IMR-90 (cell line): ENCODE measurements around the gene CD79A. TPM values are rescaled to one million over a fixed set of nuclear protein-coding genes. Genes with fewer than 3 reads are reported as not detected.

Experiments used
- ATAC-seq: fragments of 200-7000 bp; cut with Tn5 transposase; 2 replicates; pipeline ENCODE4 v1.9.1; 2020; ENCODE audit warnings: low read depth, mild to moderate bottlenecking, moderate library complexity
- BruUV-seq: library from RNA; stranded (reverse); fragments of 400-500 nt; replicated peaks from 2 replicates; lab custom pipeline; 2021; lab: Mats Ljungman, UMichigan
- CTCF ChIA-PET: fragments of 300-600 bp; formaldehyde crosslinking; extraction: SDS; loops from one replicate; lab custom pipeline; 2021; ENCODE audit warnings: antibody characterized with exemption; lab: Yijun Ruan, JAX
- POLR2A ChIA-PET: fragments of 300-600 bp; sonication (Branson Sonifier 250); formaldehyde crosslinking; loops from one replicate; lab custom pipeline; 2022; ENCODE audit warnings: antibody characterized with exemption; ENCODE audit not compliant: unreplicated experiment; lab: Charles Lee
- DNase-seq: peaks from one replicate; pipeline ENCODE4 v3.0.0; 2013
- H2AFZ ChIP-seq: replicated peaks from 2 replicates; pipeline ENCODE3; 2013; ENCODE audit warnings: low read length, mild to moderate bottlenecking; ENCODE audit not compliant: poor library complexity
- H2AK5ac ChIP-seq: 2 replicates; pipeline ENCODE4 v1.6.1; 2013; ENCODE audit warnings: low read depth, low read length, inconsistent platforms
- H2AK9ac ChIP-seq: replicated peaks from 2 replicates; pipeline ENCODE3; 2013; ENCODE audit warnings: mild to moderate bottlenecking, low read depth, low read length, moderate library complexity; ENCODE audit not compliant: poor library complexity
- H2BK120ac ChIP-seq: 2 replicates; pipeline ENCODE4 v1.6.1; 2013; ENCODE audit warnings: low read depth, low read length, inconsistent platforms
- H2BK15ac ChIP-seq: 3 replicates; pipeline ENCODE4 v1.6.1; 2013; ENCODE audit warnings: low read depth, low read length, inconsistent platforms
- H2BK20ac ChIP-seq: 2 replicates; pipeline ENCODE4 v1.6.1; 2013; ENCODE audit warnings: low read depth, mild to moderate bottlenecking, inconsistent platforms, low read length, moderate library complexity
- H2BK5ac ChIP-seq: 2 replicates; pipeline ENCODE4 v1.6.1; 2013; ENCODE audit warnings: mild to moderate bottlenecking, low read depth, low read length, inconsistent platforms; ENCODE audit not compliant: poor library complexity, severe bottlenecking
- H3K14ac ChIP-seq: replicated peaks from 2 replicates; pipeline ENCODE4 v1.6.1; 2013; ENCODE audit warnings: low read depth, low read length, inconsistent platforms
- H3K18ac ChIP-seq: 2 replicates; pipeline ENCODE4 v1.6.1; 2013; ENCODE audit warnings: low read depth, low read length, control low read depth
- H3K23ac ChIP-seq: 2 replicates; pipeline ENCODE4 v1.6.1; 2013; ENCODE audit warnings: low read depth, low read length, inconsistent platforms
- H3K27ac ChIP-seq: 2 replicates; pipeline ENCODE4 v1.5.1; 2013; ENCODE audit warnings: mild to moderate bottlenecking, control low read depth, low read length; ENCODE audit not compliant: insufficient read depth
- H3K27me3 ChIP-seq: 2 replicates; pipeline ENCODE4 v1.6.1; 2013; ENCODE audit warnings: low read length; ENCODE audit not compliant: control insufficient read depth, insufficient read depth
- H3K36me3 ChIP-seq: 2 replicates; pipeline ENCODE4 v1.6.1; 2013; ENCODE audit warnings: low read length, mixed read lengths; ENCODE audit not compliant: control insufficient read depth, insufficient read depth
- H3K4ac ChIP-seq: 2 replicates; pipeline ENCODE4 v1.6.1; 2013; ENCODE audit warnings: low read depth, low read length, inconsistent platforms
- H3K4me1 ChIP-seq: 2 replicates; pipeline ENCODE4 v1.6.1; 2013; ENCODE audit warnings: low read length, mixed read lengths; ENCODE audit not compliant: control insufficient read depth, insufficient read depth
- H3K4me2 ChIP-seq: 2 replicates; pipeline ENCODE4 v1.6.1; 2013; ENCODE audit warnings: low read depth, mild to moderate bottlenecking, control low read depth, low read length, moderate library complexity
- H3K4me3 ChIP-seq: 2 replicates; pipeline ENCODE4 v1.5.1; 2013; ENCODE audit warnings: low read depth, mild to moderate bottlenecking, control low read depth, low read length, moderate library complexity; ENCODE audit not compliant: insufficient read depth
- H3K56ac ChIP-seq: 2 replicates; pipeline ENCODE4 v1.6.1; 2013; ENCODE audit warnings: low read length, inconsistent platforms; ENCODE audit not compliant: insufficient read depth; ENCODE audit errors: extremely low read depth
- H3K79me1 ChIP-seq, 2 experiments: 2 replicates each; pipeline ENCODE4 v1.6.1; 2013; ENCODE audit warnings: low read length in 2 of 2, inconsistent platforms in 1 of 2, low read depth in 1 of 2
- H3K9ac ChIP-seq: 2 replicates; pipeline ENCODE4 v1.6.1; 2013; ENCODE audit warnings: low read depth, low read length, control low read depth
- H3K9me1 ChIP-seq: 2 replicates; pipeline ENCODE4 v1.6.1; 2013; ENCODE audit warnings: low read length, inconsistent platforms; ENCODE audit not compliant: insufficient read depth
- H3K9me3 ChIP-seq: 2 replicates; pipeline ENCODE4 v1.6.1; 2013; ENCODE audit warnings: low read length; ENCODE audit not compliant: control insufficient read depth, insufficient read depth
- H4K20me1 ChIP-seq: 2 replicates; pipeline ENCODE4 v1.6.1; 2013; ENCODE audit warnings: low read length, inconsistent platforms; ENCODE audit not compliant: insufficient read depth
- H4K5ac ChIP-seq: 2 replicates; pipeline ENCODE4 v1.6.1; 2013; ENCODE audit warnings: mild to moderate bottlenecking, low read depth, low read length, control low read depth
- H4K8ac ChIP-seq, 2 experiments: 2 replicates each; pipeline ENCODE4 v1.6.1; 2013; ENCODE audit warnings: low read depth in 2 of 2, low read length in 2 of 2, control low read depth in 1 of 2, inconsistent platforms in 1 of 2
- H4K91ac ChIP-seq: 2 replicates; pipeline ENCODE4 v1.6.1; 2013; ENCODE audit warnings: low read depth, low read length, inconsistent platforms; ENCODE audit not compliant: insufficient read depth
- BHLHE40 ChIP-seq: fragments of 150-350 bp; IDR thresholded peaks from 2 replicates; pipeline ENCODE4 v1.6.1; 2016; ENCODE audit warnings: mild to moderate bottlenecking, low read depth, low read length
- CEBPB ChIP-seq: IDR thresholded peaks from 2 replicates; pipeline ENCODE4 v1.6.1; 2012; ENCODE audit warnings: low read depth, low read length, improper control_type of control experiment
- CHD1 ChIP-seq: IDR thresholded peaks from 2 replicates; pipeline ENCODE4 v1.6.1; 2012; ENCODE audit warnings: low read depth, low read length, improper control_type of control experiment
- CTCF ChIP-seq: conservative IDR thresholded peaks from 2 replicates; pipeline ENCODE4 v1.5.1; 2012; ENCODE audit warnings: mild to moderate bottlenecking, low read depth, low read length, improper control_type of control experiment
- ELK1 ChIP-seq: fragments of 150-350 bp; IDR thresholded peaks from 2 replicates; pipeline ENCODE4 v1.6.1; 2016; ENCODE audit warnings: low read depth, mild to moderate bottlenecking, low read length, moderate library complexity, borderline replicate concordance
- FOS ChIP-seq: fragments of 150-350 bp; IDR thresholded peaks from 2 replicates; pipeline ENCODE4 v1.6.1; 2016; ENCODE audit warnings: low read depth, low read length
- MAFK ChIP-seq: IDR thresholded peaks from 2 replicates; pipeline ENCODE4 v1.6.1; 2012; ENCODE audit warnings: low read depth, low read length, improper control_type of control experiment
- MAZ ChIP-seq: IDR thresholded peaks from 2 replicates; pipeline ENCODE4 v1.6.1; 2012; ENCODE audit warnings: low read depth, mild to moderate bottlenecking, low read length, improper control_type of control experiment, moderate library complexity, borderline replicate concordance
- MXI1 ChIP-seq: IDR thresholded peaks from 2 replicates; pipeline ENCODE4 v1.6.1; 2012; ENCODE audit warnings: low read depth, mild to moderate bottlenecking, low read length, moderate library complexity, borderline replicate concordance
- NFE2L2 ChIP-seq: fragments of 150-350 bp; IDR thresholded peaks from 2 replicates; pipeline ENCODE4 v1.6.1; 2016; ENCODE audit warnings: low read depth, mild to moderate bottlenecking, low read length
- POLR2A ChIP-seq: IDR thresholded peaks from 2 replicates; pipeline ENCODE4 v1.6.1; 2012; ENCODE audit warnings: mild to moderate bottlenecking, low read depth, low read length
- RAD21 ChIP-seq: IDR thresholded peaks from 2 replicates; pipeline ENCODE4 v1.6.1; 2012; ENCODE audit warnings: low read length, improper control_type of control experiment
- RCOR1 ChIP-seq: IDR thresholded peaks from 2 replicates; pipeline ENCODE4 v1.6.1; 2012; ENCODE audit warnings: mild to moderate bottlenecking, low read length, improper control_type of control experiment; ENCODE audit not compliant: insufficient replicate concordance
- RFX5 ChIP-seq: IDR thresholded peaks from 2 replicates; pipeline ENCODE4 v1.8.0; 2012; ENCODE audit warnings: low read depth, mild to moderate bottlenecking, low read length, moderate library complexity
- SMC3 ChIP-seq: fragments of 150-350 bp; IDR thresholded peaks from 2 replicates; pipeline ENCODE4 v1.6.1; 2016; ENCODE audit warnings: low read depth, mild to moderate bottlenecking, antibody characterized with exemption, low read length, moderate library complexity
- WGBS, 2 experiments: methylation state at CpG; one replicate each; pipeline versions ENCODE4 v1.1.5 to v1.1.7; 2013; ENCODE audit warnings: missing lambda C conversion rate in 2 of 2; ENCODE audit not compliant: insufficient read length in 1 of 2; ENCODE audit errors: extremely low coverage in 2 of 2; 5-methylcytosine and 5-hydroxymethylcytosine counted together
- dilution Hi-C: fragments of 300-500 bp; cut with HindIII; formaldehyde crosslinking; loops from one replicate; pipeline ENCODE4 v1.14.3; 2018; ENCODE audit warnings: low sequenced_read_pairs; ENCODE audit not compliant: unreplicated experiment
- in situ Hi-C: fragments of 300-500 bp; cut with MboI; formaldehyde crosslinking; loops from 3 replicates; pipeline ENCODE4 v1.14.3; 2019; ENCODE audit warnings: low sequenced_read_pairs, inconsistent platforms, mixed read lengths
- intact Hi-C: fragments of 100-400 bp; cut with micrococcal nuclease; formaldehyde crosslinking; loops from 2 replicates; pipeline ENCODE4 v1.10.0; 2022
- polyA plus RNA-seq, 3 experiments: library from polyadenylated mRNA; depleted of rRNA; stranded (reverse); fragments of >200 nt; gene quantifications; 2 replicates each; pipeline ENCODE4 v1.2.3, GENCODE V29; 2012; ENCODE audit warnings: low replicate concordance in 1 of 3
- total RNA-seq: library from RNA; depleted of rRNA; stranded (reverse); fragments of >200 nt; gene quantifications from 2 replicates; pipeline ENCODE4 v1.2.3, GENCODE V29; 2012

The CD79A gene
- total and polyA plus RNA-seq, 2 of the 4 experiments (the other 2 are of a cell fraction) = 0.19 TPM; not detected in 1

- Histone ChIP-seq H3K4ac (no peak overlapping the region), H4K91ac (no peak overlapping the region), H2AK9ac (peak overlapping the region; percentile 28), H3K18ac (no peak overlapping the region), H3K14ac (no peak overlapping the region), H4K20me1 (peaks cover 30% of the 10 kb centered on the region), H2BK120ac (no peak overlapping the region), H3K4me2 (peak overlapping the region; percentile 55), H3K27me3 (peaks cover 82% of the 10 kb centered on the region), H3K9me3 (no peaks in the 10 kb centered on the region), H3K9ac (no peak overlapping the region), H3K27ac (no peak overlapping the region), H3K79me1 (no peaks in the 10 kb centered on the region), H4K5ac (no peak overlapping the region), H2BK20ac (no peak overlapping the region), H2BK5ac (no peak overlapping the region), H2BK15ac (no peak overlapping the region), H3K23ac (peak overlapping the region; percentile 85), H3K9me1 (peaks cover 19% of the 10 kb centered on the region), H2AFZ (peak overlapping the region; percentile 67), H2AK5ac (no peak overlapping the region), H3K4me3 (no peak overlapping the region), H3K4me1 (0 out of 2 replicates have a peak, but pooled peaks cover 2% of the 10 kb centered on the region), H3K36me3 (no peaks in the 10 kb centered on the region), H3K56ac (no peak overlapping the region), H4K8ac (no peak overlapping the region)
- no peak for DNase-seq
- ChIA-PET CTCF (no interaction called here), POLR2A (no interaction called here)
- 5% methylated on average over 25 of the region's 38 CpGs; no CpG with 5 or more reads in 1 of the 2 experiments for WGBS, 2 experiments
- in situ Hi-C loops (no loop called here), intact Hi-C loops (no loop called here), dilution Hi-C loops (no loop called here)
- no peak for ATAC-seq
- BruUV-seq = no TSS peak
- no peak for TF ChIP-seq FOS
- TF ChIP-seq NFE2L2 = no peak
- TF ChIP-seq SMC3 = no peak
- TF ChIP-seq MAFK = no peak
- TF ChIP-seq CEBPB = no peak
- no peak for TF ChIP-seq CHD1
- no peak for TF ChIP-seq MAZ
- no peak for TF ChIP-seq POLR2A
- TF ChIP-seq CTCF = no peak
- TF ChIP-seq MXI1 = no peak
- TF ChIP-seq ELK1 = no peak
- no peak for TF ChIP-seq RFX5
- TF ChIP-seq BHLHE40 = no peak
- no peak for TF ChIP-seq RCOR1
- TF ChIP-seq RAD21 = no peak
These were observed 38.1 kb downstream of the CD79A start for GRCh38 chr19:41915021-41915775.
